Caco-2 (cell line): Measurements from ENCODE around the gene SLC9A4. TPM values are rescaled to one million over a fixed set of nuclear protein-coding genes. Genes with fewer than 3 reads are reported as not detected.
A peak's percentile ranks its signal among the peaks of the same experiment; 100 is the strongest.

ENCODE experiments used
- BruUV-seq: library from RNA; stranded (reverse); fragments of 400-500 nt; replicated peaks from 2 replicates; lab custom pipeline; 2021; lab: Mats Ljungman, UMichigan
- CTCF ChIA-PET: fragments of 300-600 bp; sonication (Branson Sonifier 250); formaldehyde crosslinking; loops from one replicate; lab custom pipeline; 2022; ENCODE audit warnings: antibody characterized with exemption; lab: Charles Lee
- POLR2A ChIA-PET: fragments of 300-600 bp; sonication (Branson Sonifier 250); formaldehyde crosslinking; loops from one replicate; lab custom pipeline; 2022; ENCODE audit warnings: antibody characterized with exemption; lab: Charles Lee
- DNase-seq, 2 experiments: peaks; one replicate each; pipeline versions ENCODE4 v3.0.0 to v3.0.0-alpha.2; 2020 to 2022
- H3K27me3 ChIP-seq: replicated peaks from 2 replicates; pipeline ENCODE4 v1.6.0; 2011; ENCODE audit warnings: low read length; ENCODE audit not compliant: control insufficient read depth, insufficient read depth
- H3K36me3 ChIP-seq: 2 replicates; pipeline ENCODE4 v1.5.1; 2011; ENCODE audit warnings: low read length; ENCODE audit not compliant: control insufficient read depth, insufficient read depth
- H3K4me1 ChIP-seq: fragments of 250-450 bp; sonication (Bioruptor Pico); 2 replicates; pipeline ENCODE4 v1.5.1; 2020; ENCODE audit warnings: mild to moderate bottlenecking
- H3K4me3 ChIP-seq: 2 replicates; pipeline ENCODE4 v1.5.1; 2011; ENCODE audit warnings: low read depth, mild to moderate bottlenecking, control low read depth, low read length
- H3K9me3 ChIP-seq: fragments of 250-450 bp; sonication (Bioruptor Pico); 2 replicates; pipeline ENCODE4 v1.5.1; 2020; ENCODE audit warnings: mild to moderate bottlenecking, moderate library complexity
- H3K27ac Mint-ChIP-seq: one replicate; pipeline ENCODE4 v1.8.0; 2022; ENCODE audit warnings: mixed read lengths; ENCODE audit not compliant: unreplicated experiment
- H3K27me3 Mint-ChIP-seq: one replicate; pipeline ENCODE4 v1.8.0; 2022; ENCODE audit warnings: mixed read lengths; ENCODE audit not compliant: insufficient read depth, unreplicated experiment
- H3K36me3 Mint-ChIP-seq: one replicate; pipeline ENCODE4 v1.8.0; 2022; ENCODE audit warnings: mild to moderate bottlenecking, mixed read lengths; ENCODE audit not compliant: insufficient read depth, unreplicated experiment
- H3K4me1 Mint-ChIP-seq: one replicate; pipeline ENCODE4 v1.8.0; 2022; ENCODE audit warnings: low read depth, mixed read lengths; ENCODE audit not compliant: unreplicated experiment
- H3K4me3 Mint-ChIP-seq: one replicate; pipeline ENCODE4 v1.8.0; 2022; ENCODE audit warnings: mild to moderate bottlenecking, moderate library complexity, mixed read lengths; ENCODE audit not compliant: unreplicated experiment
- H3K9me3 Mint-ChIP-seq: one replicate; pipeline ENCODE4 v1.8.0; 2022; ENCODE audit warnings: mixed read lengths; ENCODE audit not compliant: unreplicated experiment
- intact Hi-C: fragments of 100-400 bp; cut with micrococcal nuclease; formaldehyde crosslinking; loops from one replicate; pipeline ENCODE4 v1.10.0; 2022; ENCODE audit not compliant: unreplicated experiment
- total RNA-seq: library from RNA; stranded (reverse); gene quantifications from 2 replicates; pipeline ENCODE4 v1.2.3, GENCODE V29; 2022
- TF ChIP-seq, protein P1 (sequence below), 2 experiments: fragments of 200-600 bp in 1 of 2; IDR thresholded peaks; 1 replicate in 1 of 2; 2 replicates in 1 of 2; pipeline versions ENCODE4 v1.5.1 to v1.8.0; 2011 to 2022; ENCODE audit warnings: antibody characterized with exemption in 1 of 2, control low read depth in 1 of 2, inconsistent platforms in 1 of 2, low read depth in 1 of 2, low read length in 1 of 2, mild to moderate bottlenecking in 1 of 2, moderate library complexity in 1 of 2; ENCODE audit not compliant: insufficient read depth in 1 of 2, severe bottlenecking in 1 of 2, unreplicated experiment in 1 of 2

Gene SLC9A4
- total RNA-seq, 1 experiment from 2014 or later: 1.4 TPM

DNA sequence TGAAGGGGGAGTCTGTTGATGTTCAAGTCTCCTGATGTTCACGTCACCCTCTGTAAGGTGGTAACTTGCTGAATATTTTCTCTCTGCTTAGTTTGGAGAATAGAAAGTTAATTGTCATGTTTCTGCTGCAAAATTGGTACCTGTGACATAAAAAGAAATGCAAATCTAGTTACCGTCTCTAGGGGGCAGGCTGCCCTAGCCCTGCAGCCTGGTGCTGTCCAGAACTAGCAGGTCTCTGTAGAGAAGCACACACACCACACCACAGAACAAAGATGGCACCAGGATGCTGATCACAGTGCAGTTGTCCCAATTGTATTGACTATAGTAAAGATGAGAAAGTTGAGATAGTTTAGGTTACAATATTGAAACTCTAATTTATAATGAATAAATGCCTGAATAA is 47.0 kb downstream of the SLC9A4 start:
- Mint-ChIP-seq H3K4me3 (no peak overlapping the region), H3K27ac (no peak overlapping the region), H3K4me1 (peaks cover 31% of the 10 kb centered on the region), H3K9me3 (no peaks in the 10 kb centered on the region), H3K27me3 (no peaks in the 10 kb centered on the region), H3K36me3 (no peaks in the 10 kb centered on the region)
- intact Hi-C loops: loop anchor here (1.0 to 2.0 kb wide), 5 partner anchors 47 to 286 kb away; partner anchors contain the start of gene SLC9A4
- no TSS peak for BruUV-seq
- H3K4me3 ChIP-seq: no peak overlapping the region
- CTCF ChIA-PET: no interaction called here
- POLR2A ChIA-PET: no interaction called here
- peaks cover 57% of the 10 kb centered on the region for H3K4me1 ChIP-seq
- no peaks in the 10 kb centered on the region for H3K36me3 ChIP-seq
- DNase-seq: peak; percentile 34 to 46
- TF ChIP-seq, protein P1, sequence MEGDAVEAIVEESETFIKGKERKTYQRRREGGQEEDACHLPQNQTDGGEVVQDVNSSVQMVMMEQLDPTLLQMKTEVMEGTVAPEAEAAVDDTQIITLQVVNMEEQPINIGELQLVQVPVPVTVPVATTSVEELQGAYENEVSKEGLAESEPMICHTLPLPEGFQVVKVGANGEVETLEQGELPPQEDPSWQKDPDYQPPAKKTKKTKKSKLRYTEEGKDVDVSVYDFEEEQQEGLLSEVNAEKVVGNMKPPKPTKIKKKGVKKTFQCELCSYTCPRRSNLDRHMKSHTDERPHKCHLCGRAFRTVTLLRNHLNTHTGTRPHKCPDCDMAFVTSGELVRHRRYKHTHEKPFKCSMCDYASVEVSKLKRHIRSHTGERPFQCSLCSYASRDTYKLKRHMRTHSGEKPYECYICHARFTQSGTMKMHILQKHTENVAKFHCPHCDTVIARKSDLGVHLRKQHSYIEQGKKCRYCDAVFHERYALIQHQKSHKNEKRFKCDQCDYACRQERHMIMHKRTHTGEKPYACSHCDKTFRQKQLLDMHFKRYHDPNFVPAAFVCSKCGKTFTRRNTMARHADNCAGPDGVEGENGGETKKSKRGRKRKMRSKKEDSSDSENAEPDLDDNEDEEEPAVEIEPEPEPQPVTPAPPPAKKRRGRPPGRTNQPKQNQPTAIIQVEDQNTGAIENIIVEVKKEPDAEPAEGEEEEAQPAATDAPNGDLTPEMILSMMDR (IDR thresholded peaks at IDR 0.05; ENCODE audit: insufficient read depth in 1 of 2, low read depth in 1 of 2, low read length in 1 of 2, severe bottlenecking in 1 of 2, unreplicated experiment in 1 of 2): peak; percentile 54 to 55
- H3K27me3 ChIP-seq: no peaks in the 10 kb centered on the region
- no peaks in the 10 kb centered on the region for H3K9me3 ChIP-seq

DNA sequence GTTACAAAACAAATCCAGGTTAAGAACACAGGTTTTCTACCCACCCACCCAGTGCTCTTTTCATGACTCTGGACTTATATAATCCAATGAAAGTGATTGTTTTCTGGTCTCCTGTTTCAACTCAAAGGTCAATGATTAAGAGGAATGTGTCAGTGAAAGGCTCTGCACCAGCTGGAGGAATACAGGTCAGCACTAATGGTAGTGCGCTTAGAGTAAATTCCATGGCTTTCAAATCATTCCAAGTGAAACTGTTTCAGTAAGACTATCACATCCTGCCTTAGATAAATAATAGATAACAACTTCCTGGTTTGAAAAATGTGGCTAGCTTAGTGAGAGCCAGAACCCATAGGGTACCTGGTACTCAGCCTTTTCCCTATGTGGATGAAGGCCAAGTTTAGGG is 47.8 kb downstream of the SLC9A4 start:
- ChIA-PET CTCF (no interaction called here), POLR2A (no interaction called here)
- no peaks in the 10 kb centered on the region for H3K9me3 ChIP-seq
- Mint-ChIP-seq H3K4me1 (peaks cover 25% of the 10 kb centered on the region), H3K9me3 (no peaks in the 10 kb centered on the region), H3K4me3 (no peak overlapping the region), H3K27ac (no peak overlapping the region), H3K36me3 (no peaks in the 10 kb centered on the region), H3K27me3 (no peaks in the 10 kb centered on the region)
- TF ChIP-seq, protein P1 (IDR thresholded peaks at IDR 0.05; ENCODE audit: insufficient read depth in 1 of 2, low read depth in 1 of 2, low read length in 1 of 2, severe bottlenecking in 1 of 2, unreplicated experiment in 1 of 2): no peak
- H3K4me3 ChIP-seq: no peak overlapping the region
- no peaks in the 10 kb centered on the region for H3K27me3 ChIP-seq
- peaks cover 49% of the 10 kb centered on the region for H3K4me1 ChIP-seq
- BruUV-seq: no TSS peak
- peak; percentile 20 to 46 for DNase-seq
- H3K36me3 ChIP-seq: no peaks in the 10 kb centered on the region
- intact Hi-C loops: loop anchor here (1.0 to 2.0 kb wide), 5 partner anchors 48 to 286 kb away; partner anchors contain the start of gene SLC9A4

DNA sequence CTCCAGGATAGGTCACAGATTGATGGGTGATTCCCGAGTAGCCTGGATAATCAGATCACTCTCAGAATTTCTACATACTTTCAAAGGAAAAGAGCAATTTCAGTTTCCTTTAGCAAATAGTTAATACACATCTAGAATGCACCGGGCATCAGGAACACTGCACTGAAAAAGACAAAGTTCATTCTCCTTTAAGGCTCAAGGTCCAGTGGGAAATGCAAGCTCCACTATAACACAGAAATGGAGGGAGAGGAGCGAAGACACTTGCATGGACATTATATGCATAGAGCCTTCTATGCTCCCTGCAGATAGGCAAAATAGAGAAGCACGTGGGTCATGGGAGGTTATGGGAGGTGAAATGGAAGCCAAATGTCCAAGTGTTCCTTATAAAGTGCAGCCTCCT is 49.1 kb downstream of the SLC9A4 start:
- no peak overlapping the region for H3K27ac Mint-ChIP-seq
- ChIA-PET POLR2A (no interaction called here), CTCF (no interaction called here)

More for the DNA sequence above, 49.1 kb downstream of the SLC9A4 start:
- no peaks in the 10 kb centered on the region for H3K36me3 ChIP-seq
- H3K9me3 ChIP-seq: no peaks in the 10 kb centered on the region
- DNase-seq: no peak
- intact Hi-C loops: no loop called here
- H3K4me1 ChIP-seq: peaks cover 36% of the 10 kb centered on the region
- Mint-ChIP-seq H3K27me3 (no peaks in the 10 kb centered on the region), H3K9me3 (no peaks in the 10 kb centered on the region), H3K4me1 (peaks cover 18% of the 10 kb centered on the region), H3K4me3 (no peak overlapping the region), H3K36me3 (no peaks in the 10 kb centered on the region)
- no peak overlapping the region for H3K4me3 ChIP-seq
- no TSS peak for BruUV-seq
- no peaks in the 10 kb centered on the region for H3K27me3 ChIP-seq
- TF ChIP-seq, protein P1 (IDR thresholded peaks at IDR 0.05; ENCODE audit: insufficient read depth in 1 of 2, low read depth in 1 of 2, low read length in 1 of 2, severe bottlenecking in 1 of 2, unreplicated experiment in 1 of 2): no peak
